ENCODE measurements around the gene CCDC197.
A peak's percentile ranks its signal among the peaks of the same experiment; 100 is the strongest.

The CCDC197 gene

DNA sequence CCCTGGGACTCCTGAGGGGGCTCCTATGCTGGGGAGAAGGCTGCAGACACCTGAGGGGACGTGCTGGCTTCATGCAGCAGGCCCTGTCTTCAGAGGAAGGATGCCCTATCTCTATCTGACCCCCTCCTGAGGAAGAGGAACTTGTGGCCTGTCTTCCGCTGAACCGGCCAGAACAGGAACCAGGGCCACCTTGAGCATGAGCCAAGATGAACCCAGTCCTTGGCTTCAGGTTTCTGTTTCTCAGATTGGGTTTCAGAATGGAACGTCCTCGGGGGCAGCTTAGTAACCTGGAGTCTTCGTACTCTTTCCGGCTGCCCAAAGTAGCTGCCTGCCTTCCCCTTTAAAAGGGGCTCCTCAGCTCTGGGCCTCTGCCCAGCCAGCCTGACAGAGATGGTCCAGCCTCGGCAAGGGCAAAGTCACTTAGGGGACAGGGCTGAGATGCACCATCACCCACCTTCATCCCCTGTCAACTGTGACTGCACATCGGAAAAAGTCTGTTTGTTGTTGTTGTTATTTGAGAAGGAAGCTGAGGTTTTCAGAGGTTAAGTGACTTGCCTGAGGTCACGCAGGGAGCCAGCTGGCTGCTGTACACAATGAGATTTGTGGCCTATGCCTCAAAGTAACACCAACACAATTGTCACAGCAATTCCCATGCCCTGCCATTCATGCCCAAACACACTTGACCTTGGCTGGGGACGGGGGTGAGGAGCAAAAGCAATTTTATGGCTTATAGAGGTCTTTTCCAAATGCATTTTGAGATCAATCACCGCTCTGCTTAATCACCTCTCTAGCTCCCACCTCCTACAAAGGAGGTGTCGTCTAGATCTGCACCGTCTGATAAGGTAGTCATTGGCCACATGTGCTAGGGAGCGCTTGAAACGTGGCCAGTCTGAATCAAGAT, 34.1 kb upstream of the CCDC197 start:
- DNase-seq, result peak; percentile 63

DNA sequence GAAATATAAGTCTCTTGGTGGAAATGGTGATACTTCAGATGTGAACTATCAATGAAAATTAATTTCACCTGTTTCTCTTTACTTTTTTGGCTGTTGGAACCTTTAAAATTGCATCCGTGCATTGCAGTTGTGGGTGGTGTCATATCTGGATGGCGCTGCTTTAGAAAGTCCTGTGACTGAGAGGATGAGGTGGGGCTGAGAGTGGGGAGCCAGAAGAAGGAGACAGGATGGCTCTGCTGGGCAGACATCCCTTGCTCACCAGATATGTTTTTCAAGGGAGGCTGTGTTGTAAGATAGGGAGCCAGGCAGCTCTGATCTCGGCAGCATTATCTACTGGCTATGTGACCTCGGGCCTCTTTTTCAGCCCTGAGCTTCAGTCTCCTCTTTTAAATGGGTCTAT, 33.4 kb upstream of the CCDC197 start:
- DNase-seq, result no peak

- no peak for DNase-seq
These were observed 32.8 kb upstream of the CCDC197 start for GRCh38 chr14:93964281-93964680.

GRCh38 chr14:93964820-93965286, 32.2 kb upstream of the CCDC197 start:
- no peak for DNase-seq

- no peak for DNase-seq
These were observed 31.7 kb upstream of the CCDC197 start for GRCh38 chr14:93965287-93965821.

GRCh38 chr14:93965946-93966474, 31.1 kb upstream of the CCDC197 start:
- no peak for DNase-seq

DNA sequence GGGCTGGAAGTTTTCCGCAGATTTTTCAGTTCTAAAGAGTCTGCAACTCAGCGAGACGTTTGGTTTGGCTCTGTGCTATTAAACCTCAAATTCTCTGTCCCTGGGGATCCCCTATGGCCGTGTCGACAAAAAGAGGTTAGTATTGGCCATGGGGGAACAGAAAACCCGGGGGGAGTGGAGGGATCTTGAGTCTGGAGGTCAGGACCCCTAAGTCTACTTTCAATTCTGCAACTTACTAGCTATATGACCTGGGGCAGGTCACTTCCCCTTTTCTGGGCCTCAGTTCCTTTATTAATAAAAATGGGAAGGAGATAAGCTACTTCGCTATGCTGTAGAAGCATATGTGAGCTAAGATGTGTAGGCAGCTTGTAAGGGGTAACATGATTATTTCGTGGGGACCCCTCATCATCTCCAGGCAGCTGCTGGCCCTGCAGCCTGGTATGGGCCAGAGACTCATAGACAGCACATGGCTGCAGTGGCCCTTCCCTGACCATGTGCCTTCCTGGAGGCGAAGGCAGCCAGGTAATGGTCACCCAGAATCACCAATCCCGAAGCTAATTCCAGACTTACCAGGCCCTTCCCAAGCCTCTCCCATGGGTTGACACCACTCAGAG, 29.4 kb upstream of the CCDC197 start:
- DNase-seq, result no peak

DNA sequence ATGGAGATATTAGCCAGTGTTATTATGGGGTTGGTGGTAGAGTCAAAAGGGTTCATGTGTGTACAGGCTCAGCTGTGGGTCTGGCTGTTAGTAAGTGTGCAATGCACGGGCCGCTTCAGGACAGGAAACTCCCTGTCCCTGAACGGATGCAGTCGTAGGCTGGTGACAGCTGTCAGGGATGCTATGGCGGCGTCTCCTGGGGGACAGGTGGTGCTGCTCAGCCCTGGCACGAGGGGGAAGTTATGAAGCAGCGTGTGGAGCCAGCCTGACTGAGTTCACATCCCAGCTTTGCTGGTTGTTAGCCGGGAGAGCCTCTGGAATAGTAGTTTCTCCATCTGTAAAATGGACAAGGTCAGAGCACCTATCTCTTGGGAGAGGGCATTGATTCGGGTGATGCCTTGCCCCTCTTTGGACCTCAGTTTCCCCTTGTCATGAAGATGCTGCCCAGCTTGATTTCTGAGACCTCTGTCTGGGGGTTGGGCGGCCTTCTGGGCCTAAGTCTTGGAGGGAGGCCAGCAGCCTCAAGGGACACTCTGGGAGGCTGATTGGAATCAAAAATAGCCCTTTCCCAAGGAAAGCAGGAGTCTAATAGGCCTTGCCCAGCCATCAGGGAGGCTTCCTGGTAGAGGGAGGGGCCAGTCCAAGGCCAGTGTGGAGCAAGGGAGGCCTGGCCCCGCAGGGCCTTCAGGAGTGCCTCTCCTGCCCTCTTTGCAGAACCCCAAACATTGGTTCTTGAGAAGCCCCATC, 27.8 kb upstream of the CCDC197 start:
- DNase-seq, result no peak

DNA sequence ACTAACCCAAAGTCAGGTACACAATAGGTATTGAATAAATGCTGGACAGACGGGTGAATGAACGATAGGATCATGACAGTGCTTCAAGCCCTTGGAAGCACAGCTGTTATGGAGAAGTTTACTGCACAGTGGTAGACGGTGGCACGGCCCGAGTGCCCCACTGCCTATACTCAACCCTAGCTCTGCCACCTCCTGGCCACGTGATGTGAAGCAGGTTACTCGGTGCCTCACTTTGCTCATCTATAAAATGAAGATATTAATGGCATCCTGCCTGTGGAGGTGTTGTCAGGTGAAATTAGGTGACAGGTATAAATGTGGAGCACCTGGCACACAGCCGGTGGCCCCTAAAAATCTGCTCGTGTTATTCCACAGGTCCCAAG, 26.5 kb upstream of the CCDC197 start:
- DNase-seq, result peak; percentile 23

GRCh38 chr14:93970965-93971634, 26.0 kb upstream of the CCDC197 start:
- no peak for DNase-seq

DNA sequence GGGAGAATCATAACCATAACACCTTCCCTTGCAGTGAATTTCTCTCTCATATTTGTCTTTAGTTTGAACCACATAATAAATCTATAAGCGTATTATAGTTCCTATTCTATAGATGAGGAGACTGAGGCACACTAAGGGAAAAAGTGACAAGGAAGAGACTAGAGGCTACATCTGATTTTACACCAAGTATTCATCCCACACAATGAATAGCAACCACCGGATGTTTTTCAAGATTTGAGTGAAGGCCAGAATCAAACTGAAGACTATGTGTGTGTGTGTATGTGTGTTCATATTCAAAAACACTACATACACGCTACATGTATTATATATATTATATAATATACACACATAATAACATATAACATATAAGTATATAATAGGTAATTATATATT, 25.5 kb upstream of the CCDC197 start:
- DNase-seq, result no peak

DNA sequence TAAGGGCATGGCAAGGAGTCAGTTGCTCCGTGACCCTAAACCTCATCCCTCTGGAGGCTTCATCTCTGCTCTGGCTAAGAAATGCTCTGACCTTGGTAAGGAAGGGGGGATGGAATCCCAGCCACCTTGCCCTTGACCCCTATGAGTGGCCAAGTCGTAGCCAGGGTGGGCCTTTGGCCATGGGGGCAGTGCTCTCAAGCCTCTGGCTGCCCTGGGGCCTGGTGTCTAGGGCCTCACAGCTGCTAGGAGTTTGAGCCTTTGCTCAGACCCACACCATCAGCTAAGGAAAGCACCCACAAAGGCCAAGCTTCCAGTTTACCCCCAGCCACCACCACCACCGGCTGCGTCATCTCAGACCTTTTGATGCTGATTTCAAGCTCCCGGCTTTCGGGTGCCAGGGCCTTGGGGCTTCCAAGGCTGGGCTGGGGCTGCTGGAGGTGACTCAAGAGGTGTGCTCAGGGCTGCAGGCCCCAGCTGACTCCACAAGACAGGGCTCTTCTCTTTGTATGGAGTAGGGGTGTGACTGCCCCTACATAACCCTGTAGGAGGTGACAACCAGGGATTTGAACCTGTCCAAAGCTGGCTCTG, 24.4 kb upstream of the CCDC197 start:
- no peak for DNase-seq

DNA sequence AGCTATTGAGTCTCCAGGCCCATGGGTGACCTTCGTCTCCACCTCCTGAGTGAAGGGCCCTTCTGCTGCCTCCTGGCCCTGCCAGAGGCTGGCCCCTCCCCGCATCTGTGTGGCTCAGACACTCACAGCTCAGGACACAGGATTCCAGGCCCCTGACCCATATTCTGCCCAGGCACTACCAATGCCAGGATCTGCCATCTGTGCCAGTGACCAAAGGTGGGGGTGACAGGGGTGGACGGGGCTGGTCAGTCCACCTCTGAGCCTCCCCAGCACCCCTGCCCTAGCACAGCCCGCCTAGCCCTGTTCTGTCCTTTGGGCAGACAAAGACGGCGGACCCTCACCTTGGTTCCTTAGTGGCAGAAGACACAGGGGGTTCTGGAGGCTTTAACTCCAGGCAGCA, 23.5 kb upstream of the CCDC197 start:
- DNase-seq, result no peak

DNA sequence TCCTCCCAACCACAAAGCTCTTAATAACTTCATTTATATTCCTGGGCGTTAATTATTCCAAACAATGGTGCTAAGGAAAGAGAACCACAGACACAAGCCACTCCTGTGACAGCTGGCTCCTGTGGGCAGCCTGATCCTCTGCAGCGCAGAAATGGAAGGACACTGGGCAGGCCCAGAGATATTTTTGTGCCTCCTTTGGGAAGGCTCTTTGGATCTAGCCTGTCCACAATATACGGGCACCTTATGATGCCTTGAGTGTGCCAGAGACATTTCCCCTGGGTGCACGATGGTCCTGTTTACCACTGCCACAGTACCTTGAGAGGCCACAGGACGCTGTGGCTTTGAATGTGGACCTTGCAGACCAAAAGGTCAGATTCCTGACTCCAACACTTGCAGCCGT, 22.8 kb upstream of the CCDC197 start:
- DNase-seq, result no peak

GRCh38 chr14:93974833-93975232, 22.3 kb upstream of the CCDC197 start:
- DNase-seq, result no peak

DNA sequence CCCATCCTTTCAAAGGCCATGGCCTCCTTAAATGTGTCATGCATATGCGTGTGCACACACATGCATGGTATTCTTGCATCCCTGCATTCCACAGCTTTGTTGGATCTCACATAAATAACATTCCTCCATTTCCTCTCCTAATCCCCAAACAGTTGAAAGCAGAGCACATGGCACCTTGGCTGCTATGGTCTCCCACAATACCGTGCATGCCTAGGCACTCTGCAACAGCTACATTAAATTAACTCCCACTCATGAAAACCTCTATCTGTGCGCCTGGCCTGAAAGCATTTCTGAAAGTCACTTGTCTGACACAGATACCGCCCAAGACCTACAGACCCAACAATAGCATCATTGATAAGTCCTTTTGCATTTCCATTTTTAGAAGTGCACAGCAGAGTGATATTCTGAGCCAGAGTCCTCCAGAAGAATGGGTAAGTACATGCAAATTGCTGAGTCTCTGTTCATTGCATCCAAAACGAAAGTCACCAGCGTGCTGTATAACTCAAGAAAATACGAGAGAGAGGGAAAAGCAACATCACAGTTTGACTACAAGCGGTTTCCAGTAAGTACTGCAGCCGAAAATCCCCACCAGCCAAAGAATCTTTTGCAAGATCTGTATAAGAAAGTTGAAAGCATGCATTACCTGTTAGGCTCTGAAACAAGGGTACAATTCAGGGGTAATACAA, 21.2 kb upstream of the CCDC197 start:
- no peak for DNase-seq

- DNase-seq, result no peak
These were observed 20.5 kb upstream of the CCDC197 start, which contains the start of gene ASB2 for GRCh38 chr14:93976477-93977057. Gene ASB2, minus strand, starts transcription at chr14:93976570. Its CDS starts 12,031 bp downstream, at chr14:93964539.

DNA sequence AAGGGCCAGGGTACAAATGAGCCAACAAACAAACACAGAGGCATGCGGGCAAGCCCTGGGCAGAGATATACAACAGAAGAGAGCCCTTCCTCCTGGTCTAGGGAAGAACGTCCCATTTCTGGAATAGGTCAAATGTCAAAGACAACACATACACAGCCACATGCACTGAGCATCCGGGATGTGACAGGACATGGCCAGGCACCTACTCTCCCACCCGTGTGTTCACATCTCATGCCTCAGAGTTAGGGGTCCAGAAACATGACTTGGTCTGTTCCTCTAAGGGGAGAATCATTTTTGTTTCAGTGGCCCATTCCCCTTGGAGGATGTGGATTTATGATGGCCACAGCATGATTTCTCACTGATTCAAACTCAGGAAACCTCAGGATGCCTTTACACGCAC, 19.9 kb upstream of the CCDC197 start:
- DNase-seq, result no peak

DNA sequence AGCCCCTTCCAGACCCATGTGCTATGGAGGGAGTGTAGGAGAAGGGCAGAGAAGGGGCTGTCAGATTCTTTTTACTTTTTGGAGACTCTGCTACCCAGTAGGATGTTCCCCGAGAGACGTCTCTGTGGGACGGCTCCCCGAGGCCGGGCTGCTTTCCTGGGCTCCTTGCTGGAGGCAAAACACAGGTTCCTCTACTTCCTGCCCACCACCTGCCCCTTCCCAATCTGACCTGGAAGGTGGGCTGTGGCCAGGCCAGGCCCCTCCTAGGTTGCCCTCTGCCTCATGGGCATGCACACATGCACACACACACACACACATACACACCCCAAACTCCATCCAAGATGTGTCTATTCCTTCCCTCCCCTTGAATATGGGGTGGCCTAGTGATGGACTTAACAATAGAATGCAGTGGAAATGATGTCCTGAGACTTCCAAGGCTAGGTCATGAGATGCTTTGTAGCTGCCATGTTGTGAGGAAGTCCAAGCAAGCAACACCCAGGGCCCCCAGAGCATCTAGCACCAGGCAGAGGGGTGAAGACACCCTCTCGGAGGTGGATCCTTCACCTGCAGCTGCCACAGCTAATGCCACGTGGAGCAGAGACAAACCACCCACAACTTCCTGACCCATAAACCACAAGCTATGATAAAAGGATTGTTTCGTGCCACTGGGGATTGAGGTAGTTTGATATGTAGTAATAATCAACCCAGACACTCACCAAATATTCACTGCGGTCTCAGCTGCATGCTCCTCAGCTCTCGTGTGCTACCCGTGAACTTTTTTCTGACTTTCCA, 19.1 kb upstream of the CCDC197 start:
- no peak for DNase-seq

- DNase-seq, result no peak
These were observed 18.4 kb upstream of the CCDC197 start for GRCh38 chr14:93978735-93979134.
